Daoy (cell line): ENCODE data around the gene RHBDD1. TPM values are rescaled to one million over a fixed set of nuclear protein-coding genes. Genes with fewer than 3 reads are reported as not detected.

Experiments used
- DNase-seq: peaks from one replicate; pipeline ENCODE4 v3.0.0-alpha.2; 2015; ENCODE audit warnings: low read depth
- total RNA-seq: library from RNA; depleted of rRNA; stranded (reverse); fragments of >200 nt; shearing (Covaris generic); gene quantifications from 2 replicates; pipeline ENCODE4 v1.2.3, GENCODE V29; 2014

Gene RHBDD1
- total RNA-seq, 1 experiment from 2014 or later: 4.3 TPM

GRCh38 chr2:226885769-226886435 lies 50.0 kb downstream of the RHBDD1 start:
- DNase-seq: no peak

DNA sequence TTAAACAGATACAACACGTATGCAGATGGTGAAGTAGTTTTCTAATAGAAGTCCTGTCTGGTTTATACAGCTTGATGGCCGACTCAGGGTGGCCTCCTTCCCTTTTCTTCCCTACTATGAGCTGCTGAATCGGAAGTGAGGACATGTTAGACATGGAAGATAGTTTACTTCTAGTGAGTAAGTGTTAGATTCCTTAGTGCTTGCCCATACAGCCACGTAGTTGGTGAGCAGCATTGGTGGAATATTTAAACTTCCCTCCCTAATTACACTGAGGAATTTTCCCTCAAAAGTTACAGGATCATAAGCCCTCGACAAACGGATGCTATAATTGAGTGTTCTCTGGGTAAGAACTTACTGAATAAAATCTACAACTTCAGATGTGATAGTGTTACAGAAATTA lies 52.1 kb downstream of the RHBDD1 start:
- peak; percentile 43 for DNase-seq

- DNase-seq: peak; percentile 4
These were observed 52.6 kb downstream of the RHBDD1 start for GRCh38 chr2:226888378-226888965.

DNA sequence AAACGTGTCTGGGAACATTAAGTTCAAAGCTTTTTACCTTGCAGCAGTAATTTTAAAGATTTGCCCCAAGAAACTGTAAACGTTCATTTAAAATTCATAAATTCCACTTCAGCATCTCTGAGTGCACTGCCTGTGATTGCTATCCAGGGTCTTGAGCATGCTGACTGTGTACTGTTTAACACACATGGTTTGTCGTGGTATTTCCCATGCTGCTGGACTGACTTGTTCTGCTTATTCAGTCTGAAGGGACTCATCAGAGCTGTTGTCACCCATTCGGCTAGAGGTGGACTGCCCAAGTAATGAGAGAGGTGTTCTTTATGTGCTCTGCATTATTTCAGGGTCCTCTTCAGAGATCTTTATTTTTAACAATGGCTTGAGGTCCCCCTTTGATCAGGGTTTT lies 53.1 kb downstream of the RHBDD1 start:
- DNase-seq: peak; percentile 23

GRCh38 chr2:226890286-226890685 lies 54.4 kb downstream of the RHBDD1 start:
- DNase-seq: no peak

DNA sequence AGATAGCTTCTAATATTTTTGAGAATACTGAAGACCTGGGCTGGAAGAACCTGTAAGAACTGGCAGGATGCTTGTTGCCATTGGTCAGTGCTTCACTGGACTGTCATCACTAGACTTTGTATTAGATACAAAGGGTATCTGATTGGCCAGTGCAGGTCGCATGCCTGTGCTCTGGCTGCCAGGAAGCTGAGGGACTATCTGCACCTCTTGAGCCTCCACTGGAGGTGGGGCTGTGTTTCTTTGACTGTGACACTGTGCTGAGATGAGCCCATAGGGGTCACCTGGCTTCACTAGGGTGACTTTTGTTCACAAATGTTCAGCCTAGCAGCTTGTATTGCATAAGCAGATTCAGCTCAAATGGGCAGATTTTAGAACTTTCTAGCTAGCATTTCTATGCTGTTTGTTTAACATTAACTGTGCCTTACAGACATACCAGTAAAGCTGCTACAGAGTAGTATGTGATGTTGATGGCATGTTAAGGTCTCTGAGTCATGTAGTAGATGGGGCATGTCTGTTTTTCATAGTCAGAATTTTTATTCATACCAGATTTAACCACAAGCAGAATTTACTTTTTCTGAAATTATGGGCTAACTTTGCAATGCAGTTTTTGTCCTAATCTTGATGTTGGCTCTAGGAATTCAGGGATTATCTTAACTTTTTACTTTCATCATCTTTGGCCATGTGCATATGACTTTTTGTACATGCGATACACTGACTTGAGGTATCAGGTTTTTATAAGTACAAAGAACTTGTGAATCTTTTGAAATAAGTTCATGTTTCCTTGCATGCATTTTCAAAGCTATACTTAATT lies 56.1 kb downstream of the RHBDD1 start:
- DNase-seq: no peak

DNA sequence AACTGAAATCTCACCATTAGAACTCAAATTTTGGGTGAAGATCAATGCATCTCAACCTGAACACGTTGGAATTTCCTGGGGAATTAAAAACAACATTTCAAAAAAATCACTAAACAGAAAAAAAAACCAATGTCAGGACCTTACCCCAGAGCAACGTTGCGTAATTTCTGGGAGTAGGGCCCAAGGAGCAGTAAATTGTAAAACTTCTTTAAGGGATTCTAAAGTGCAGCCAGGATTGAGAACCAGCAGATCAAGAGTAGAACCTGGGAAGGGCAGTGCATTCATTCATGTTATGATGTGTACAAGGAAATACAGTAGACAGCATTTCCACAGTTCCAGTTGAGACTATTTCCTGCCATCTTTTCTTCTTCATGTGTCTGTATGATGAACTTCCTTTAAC lies 56.9 kb downstream of the RHBDD1 start:
- DNase-seq: no peak

DNA sequence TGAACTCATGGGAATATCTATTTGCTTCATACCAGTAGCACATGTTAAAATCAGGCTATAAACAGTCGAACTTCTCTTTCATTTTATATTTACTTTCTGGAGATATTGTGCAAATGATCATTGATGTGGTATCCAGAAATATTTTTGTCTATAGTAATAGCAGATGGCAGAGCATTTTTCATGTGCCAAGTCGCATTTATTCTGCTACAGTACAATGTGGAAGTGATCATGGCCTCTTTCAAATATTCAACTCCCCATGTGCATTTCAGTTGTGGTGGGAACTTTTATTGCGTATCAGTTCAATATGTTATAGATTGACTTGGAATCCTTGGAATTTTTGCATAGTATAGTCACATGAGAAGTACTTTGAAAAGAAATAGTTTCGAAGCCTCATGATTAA lies 57.4 kb downstream of the RHBDD1 start:
- no peak for DNase-seq

DNA sequence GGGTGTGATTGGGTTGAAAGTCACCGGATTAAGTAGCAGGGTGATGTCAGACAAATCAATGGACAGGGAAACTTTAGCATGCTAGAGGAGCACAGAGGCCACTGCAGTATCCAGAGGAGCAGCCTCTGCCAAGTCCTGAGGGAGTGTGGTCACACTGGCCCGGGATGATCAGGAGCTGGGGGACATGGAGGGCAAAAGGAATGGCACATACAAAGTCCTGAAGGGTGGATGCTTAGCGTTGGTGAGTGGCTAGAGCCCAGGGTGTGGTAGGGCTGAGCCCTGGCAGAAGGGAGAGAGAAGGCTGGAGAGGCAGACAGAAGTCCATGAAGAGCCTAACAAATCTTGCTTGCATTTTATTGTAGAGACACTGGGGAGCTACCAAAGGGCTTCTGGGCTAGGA lies 58.9 kb downstream of the RHBDD1 start:
- no peak for DNase-seq

DNA sequence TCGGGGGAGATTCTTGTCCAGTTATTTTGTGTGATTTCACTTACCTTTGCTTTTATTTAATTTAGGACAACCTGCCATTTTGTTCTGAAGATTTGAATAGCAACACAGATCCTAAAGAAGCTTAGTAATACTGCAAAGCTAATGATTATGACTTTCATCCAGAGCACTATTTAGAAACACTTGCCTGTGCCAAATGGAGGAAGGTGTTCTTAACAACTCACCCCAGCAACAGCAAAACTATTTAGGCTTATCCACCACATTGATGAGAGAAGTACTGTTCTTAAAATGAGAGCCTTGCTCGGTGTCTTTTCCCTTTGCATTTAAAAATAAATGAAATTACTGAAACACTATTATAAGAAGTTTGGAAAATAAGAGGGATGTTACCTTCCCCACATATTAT lies 59.7 kb downstream of the RHBDD1 start:
- no peak for DNase-seq

- no peak for DNase-seq
These were observed 62.3 kb downstream of the RHBDD1 start for GRCh38 chr2:226898121-226898520.

- DNase-seq: no peak
These were observed 63.0 kb downstream of the RHBDD1 start for GRCh38 chr2:226898897-226899296.

DNA sequence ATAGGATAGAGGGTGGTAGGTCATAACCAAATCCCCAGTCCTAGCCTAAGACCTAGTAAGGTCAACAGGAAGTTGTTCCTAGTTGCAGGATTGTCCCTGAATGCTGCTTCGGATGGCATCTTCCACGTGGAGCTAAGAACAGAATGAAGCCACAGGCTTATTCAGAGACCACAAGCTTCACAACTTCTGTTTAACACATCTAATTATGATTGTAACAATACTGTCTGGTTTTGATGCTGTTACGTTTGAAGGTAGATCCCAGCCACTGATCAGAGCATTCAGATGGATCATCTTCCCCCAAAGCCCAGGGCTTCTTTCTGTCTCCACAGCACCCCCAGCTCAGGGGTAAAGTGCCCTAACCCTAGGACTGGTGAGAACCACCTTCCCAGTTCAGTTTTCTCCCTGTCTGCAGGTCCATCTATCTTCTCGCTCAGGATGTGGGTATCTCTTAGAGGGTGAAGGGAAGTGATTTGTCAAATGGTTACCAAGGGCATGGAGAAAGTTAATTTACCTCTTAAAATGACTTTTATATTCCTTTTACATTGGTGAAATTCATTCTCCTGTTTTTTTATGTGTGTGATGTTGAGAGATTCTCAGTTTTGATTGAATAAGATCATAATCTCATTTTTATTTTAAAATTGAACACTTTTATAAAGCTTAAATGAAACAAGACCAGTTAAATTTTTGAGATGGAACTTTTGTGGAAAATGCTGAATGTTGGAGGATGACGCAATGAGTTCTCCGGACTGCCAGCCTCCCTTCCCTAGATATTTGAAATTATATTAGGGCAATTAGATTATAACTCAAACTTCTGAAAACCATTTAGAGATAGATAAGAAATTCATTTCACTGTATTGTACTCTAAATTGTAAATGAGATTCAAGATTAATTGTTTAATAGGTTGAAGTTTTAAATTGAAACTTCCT lies 66.5 kb downstream of the RHBDD1 start:
- no peak for DNase-seq

DNA sequence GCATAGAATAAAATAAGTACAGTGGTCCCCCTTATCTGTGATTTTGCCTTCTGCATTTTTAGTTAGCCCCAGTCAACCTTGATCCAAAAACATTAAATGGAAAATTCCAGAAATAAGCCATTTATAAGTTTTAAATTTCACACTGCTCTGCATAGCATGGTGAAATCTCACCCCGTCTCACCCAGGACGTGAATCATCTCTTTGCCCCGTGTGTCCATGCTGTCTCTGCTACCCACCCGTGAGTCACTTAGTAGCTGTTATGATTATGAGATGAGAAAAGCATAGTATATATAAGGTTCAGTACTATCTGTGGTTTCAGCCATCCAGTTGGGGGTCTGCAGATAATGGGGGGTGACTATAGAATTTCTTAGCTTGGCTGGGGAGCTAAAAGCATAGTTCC lies 67.3 kb downstream of the RHBDD1 start:
- peak; percentile 78 for DNase-seq

- DNase-seq: no peak
These were observed 68.7 kb downstream of the RHBDD1 start for GRCh38 chr2:226904592-226904991.

- no peak for DNase-seq
These were observed 69.9 kb downstream of the RHBDD1 start for GRCh38 chr2:226905718-226906117.

DNA sequence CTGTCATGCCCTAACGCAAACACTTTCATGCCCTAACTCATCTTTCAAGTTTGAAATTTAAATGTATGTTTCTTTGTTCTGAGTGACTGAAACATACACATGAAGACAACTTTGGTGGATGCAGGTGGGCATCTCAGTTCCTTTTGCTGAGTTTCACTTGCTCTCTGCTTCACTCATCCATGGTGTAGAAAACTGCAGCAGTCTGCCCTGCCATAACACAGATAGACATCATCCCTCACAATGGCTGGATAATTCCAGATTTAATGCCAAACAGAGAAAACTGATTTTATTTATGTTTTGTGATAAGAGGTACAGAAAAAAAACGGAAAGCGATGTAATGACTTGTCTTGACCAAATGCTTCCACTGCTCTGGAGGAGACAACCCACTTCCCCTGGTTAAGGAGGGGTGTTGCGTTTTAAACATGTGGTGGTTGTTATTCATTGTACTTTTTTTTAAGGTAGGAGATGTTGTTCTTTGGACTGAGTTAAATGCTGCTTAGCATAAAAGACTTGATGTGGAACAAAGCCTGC lies 70.4 kb downstream of the RHBDD1 start:
- no peak for DNase-seq

DNA sequence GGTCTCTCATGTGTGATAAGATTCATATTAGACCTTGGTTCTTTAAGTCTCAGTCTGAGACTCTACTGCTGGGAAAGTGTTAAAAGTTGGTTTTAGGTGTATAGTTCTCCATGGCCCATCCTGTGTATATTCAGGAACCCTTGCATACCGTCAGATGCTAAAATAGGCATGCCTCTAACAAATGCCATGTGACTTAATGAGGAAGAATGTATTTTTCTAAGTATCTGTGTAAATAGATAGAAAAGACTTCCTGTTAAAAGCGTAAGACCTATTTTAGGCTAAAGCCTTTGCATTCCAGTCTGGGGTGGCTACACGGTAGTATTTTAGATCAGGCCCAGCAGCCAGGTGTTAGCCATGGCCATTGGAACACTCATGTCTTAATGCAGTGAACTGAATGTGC lies 73.3 kb downstream of the RHBDD1 start:
- DNase-seq: no peak

- no peak for DNase-seq
These were observed 74.0 kb downstream of the RHBDD1 start for GRCh38 chr2:226909836-226910235.

DNA sequence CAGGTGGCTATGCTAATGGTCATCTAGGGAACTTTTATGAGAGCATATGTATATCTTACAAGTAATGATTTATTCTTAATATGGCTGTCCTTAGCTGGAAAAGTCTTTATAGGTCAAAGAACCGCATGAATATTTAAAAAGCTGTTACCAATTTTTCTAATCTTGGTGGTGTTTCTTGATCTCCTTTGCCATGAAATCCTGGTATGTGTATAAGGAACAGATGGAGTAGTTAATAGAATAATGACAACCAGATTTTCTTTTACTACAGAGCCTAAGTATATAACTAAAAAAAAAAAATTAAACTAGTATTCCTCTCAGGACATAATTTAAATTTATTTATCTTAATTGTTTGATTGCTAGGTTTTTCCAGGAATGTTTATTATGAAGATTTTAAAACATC lies 74.5 kb downstream of the RHBDD1 start:
- DNase-seq: no peak

GRCh38 chr2:226911932-226912331 lies 76.1 kb downstream of the RHBDD1 start:
- peak; percentile 12 for DNase-seq

DNA sequence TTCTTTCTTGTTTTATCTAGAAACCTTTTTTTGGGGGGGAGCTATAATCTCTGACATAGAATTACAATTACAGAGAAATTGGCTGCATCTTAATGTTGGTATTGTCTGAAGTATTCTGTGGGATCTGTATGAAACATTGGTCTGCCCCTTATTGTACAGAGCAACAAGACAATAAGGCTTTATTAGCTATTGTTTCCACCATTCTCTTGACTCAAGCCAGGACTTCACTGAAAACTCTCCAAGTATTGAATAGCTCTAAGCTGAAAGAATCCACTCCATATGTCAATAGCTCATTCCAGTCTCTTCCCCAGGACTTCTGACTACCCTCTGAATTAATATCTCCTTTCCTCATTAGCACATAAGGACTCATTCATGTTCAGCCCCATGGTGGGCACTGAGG lies 77.8 kb downstream of the RHBDD1 start:
- no peak for DNase-seq
